Frontal cortex (tissue), 4 donors: ENCODE results near the gene CCDC91. TPM values are rescaled to one million over a fixed set of nuclear protein-coding genes. Genes with fewer than 3 reads are reported as not detected.
"Not testable (repeated sequence)": the region's sequence is repeated elsewhere in the genome, so short reads cannot be mapped to it uniquely, and the experiment has no call there.

Experiments used
- DNase-seq, 2 donors: peaks; one replicate each; pipeline ENCODE4 v3.0.0; 2012; ENCODE audit warnings: low spot score in 2 of 2
- FAIRE-seq: peaks from 2 replicates; lab custom pipeline; 2012; peaks lifted over from hg19 to GRCh38; lab: Jason Lieb, UNC
- total RNA-seq: library from RNA; depleted of rRNA; stranded (reverse); fragments of >200 nt; gene quantifications from one replicate; pipeline ENCODE4 v1.2.3, GENCODE V29; 2014
- donor health status: control.
- donor health status: control.
- donor health status: control.

Gene CCDC91
- total RNA-seq, 1 donor from 2014 or later = 115 TPM

- DNase-seq (no peak), FAIRE-seq (no peak)
These were observed 231.1 kb downstream of the CCDC91 start for GRCh38 chr12:28421374-28421773.

GRCh38 chr12:28424965-28425364 is 234.7 kb downstream of the CCDC91 start:
- FAIRE-seq (no peak), DNase-seq (no peak)

GRCh38 chr12:28425526-28425925 is 235.3 kb downstream of the CCDC91 start:
- DNase-seq (no peak), FAIRE-seq (no peak)

GRCh38 chr12:28427046-28427445 is 236.8 kb downstream of the CCDC91 start:
- FAIRE-seq (no peak), DNase-seq (no peak)

GRCh38 chr12:28440081-28440608 is 249.9 kb downstream of the CCDC91 start:
- FAIRE-seq = no peak
- no peak for DNase-seq

GRCh38 chr12:28442101-28442500 is 251.8 kb downstream of the CCDC91 start:
- DNase-seq (no peak), FAIRE-seq (no peak)

- FAIRE-seq = no peak
- DNase-seq = no peak
These were observed 253.1 kb downstream of the CCDC91 start for GRCh38 chr12:28443337-28443736.

GRCh38 chr12:28446031-28446430 is 255.8 kb downstream of the CCDC91 start:
- FAIRE-seq (no peak), DNase-seq (no peak)

GRCh38 chr12:28453686-28454085 is 263.4 kb downstream of the CCDC91 start:
- DNase-seq (no peak), FAIRE-seq (no peak)

- DNase-seq (no peak), FAIRE-seq (no peak)
These were observed 266.9 kb downstream of the CCDC91 start for GRCh38 chr12:28456934-28457710.

GRCh38 chr12:28457785-28458184 is 267.5 kb downstream of the CCDC91 start:
- FAIRE-seq = no peak
- no peak for DNase-seq

GRCh38 chr12:28459481-28459880 is 269.2 kb downstream of the CCDC91 start:
- no peak for DNase-seq
- no peak for FAIRE-seq

GRCh38 chr12:28460420-28461130 is 270.3 kb downstream of the CCDC91 start:
- DNase-seq (no peak), FAIRE-seq (no peak)

GRCh38 chr12:28463396-28463795 is 273.1 kb downstream of the CCDC91 start:
- no peak for FAIRE-seq

GRCh38 chr12:28471762-28472161 is 281.5 kb downstream of the CCDC91 start:
- not testable (repeated sequence) for DNase-seq, FAIRE-seq

More at GRCh38 chr12:28463396-28463795, 273.1 kb downstream of the CCDC91 start:
- DNase-seq = no peak

- not testable (repeated sequence) for DNase-seq, FAIRE-seq
These were observed 285.9 kb downstream of the CCDC91 start for GRCh38 chr12:28476206-28476605.

GRCh38 chr12:28479097-28479496 is 288.8 kb downstream of the CCDC91 start:
- not testable (repeated sequence) for DNase-seq, FAIRE-seq

GRCh38 chr12:28479683-28480082 is 289.4 kb downstream of the CCDC91 start:
- FAIRE-seq = no peak
- no peak for DNase-seq

- FAIRE-seq = no peak
- DNase-seq = no peak
These were observed 293.9 kb downstream of the CCDC91 start for GRCh38 chr12:28484156-28484555.

GRCh38 chr12:28486521-28486920 is 296.3 kb downstream of the CCDC91 start:
- FAIRE-seq = no peak
- DNase-seq = no peak

- FAIRE-seq (no peak), DNase-seq (no peak)
These were observed 299.0 kb downstream of the CCDC91 start for GRCh38 chr12:28489246-28489645.
